Chondrocyte (in vitro differentiated cells): ENCODE results near the gene UCN3. TPM values are rescaled to one million over a fixed set of nuclear protein-coding genes. Genes with fewer than 3 reads are reported as not detected.

Source experiments
- DNase-seq: peaks from one replicate; pipeline ENCODE4 v3.0.0; 2021; ENCODE audit warnings: mixed read lengths, low spot score
- H3K27ac Mint-ChIP-seq: one replicate; pipeline ENCODE4 v1.8.0; 2021; ENCODE audit warnings: mild to moderate bottlenecking, moderate library complexity, mixed read lengths; ENCODE audit not compliant: unreplicated experiment
- H3K27me3 Mint-ChIP-seq: 2 replicates; pipeline ENCODE4 v1.8.0; 2021; ENCODE audit warnings: low read depth, mixed read lengths
- H3K36me3 Mint-ChIP-seq: 2 replicates; pipeline ENCODE4 v1.8.0; 2021; ENCODE audit warnings: low read depth, mixed read lengths
- H3K4me1 Mint-ChIP-seq: 2 replicates; pipeline ENCODE4 v1.8.0; 2021; ENCODE audit warnings: low read depth, mild to moderate bottlenecking, mixed read lengths
- H3K4me3 Mint-ChIP-seq: one replicate; pipeline ENCODE4 v1.8.0; 2021; ENCODE audit warnings: mild to moderate bottlenecking, moderate library complexity, mixed read lengths; ENCODE audit not compliant: unreplicated experiment
- H3K9me3 Mint-ChIP-seq: 2 replicates; pipeline ENCODE4 v1.8.0; 2021; ENCODE audit warnings: low read depth, mixed read lengths
- CTCF ChIP-seq: fragments of 200-600 bp; sonication (generic); IDR thresholded peaks from 2 replicates; pipeline ENCODE4 v1.5.0; 2021; ENCODE audit warnings: antibody characterized with exemption, mild to moderate bottlenecking, moderate library complexity
- total RNA-seq: library from RNA; stranded (reverse); gene quantifications from 3 replicates; pipeline ENCODE4 v1.2.1, GENCODE V29; 2021

Gene UCN3
- total RNA-seq, 1 donor from 2014 or later, result not detected

- no peak for TF ChIP-seq CTCF
- Mint-ChIP-seq H3K9me3 (peaks cover 9% of the 10 kb centered on the region), H3K27me3 (peaks cover 34% of the 10 kb centered on the region), H3K36me3 (no peaks in the 10 kb centered on the region), H3K27ac (no peak overlapping the region), H3K4me3 (no peak overlapping the region), H3K4me1 (no peaks in the 10 kb centered on the region)
- no peak for DNase-seq
Measured at GRCh38 chr10:5354068-5354467, 10.7 kb upstream of the UCN3 start.

- H3K4me1 Mint-ChIP-seq, result no peaks in the 10 kb centered on the region
- no peak for TF ChIP-seq CTCF
- no peaks in the 10 kb centered on the region for H3K36me3 Mint-ChIP-seq
- H3K27me3 Mint-ChIP-seq, result peaks cover 38% of the 10 kb centered on the region
- peaks cover 9% of the 10 kb centered on the region for H3K9me3 Mint-ChIP-seq
- DNase-seq, result no peak
- H3K27ac Mint-ChIP-seq, result no peak overlapping the region
- no peak overlapping the region for H3K4me3 Mint-ChIP-seq
Measured at GRCh38 chr10:5355594-5356301, 9.0 kb upstream of the UCN3 start.

GRCh38 chr10:5356302-5356763 is 8.4 kb upstream of the UCN3 start:
- TF ChIP-seq CTCF, result no peak

GRCh38 chr10:5360318-5360915 is 4.3 kb upstream of the UCN3 start:
- no peak for DNase-seq
- TF ChIP-seq CTCF, result no peak
- H3K27me3 Mint-ChIP-seq, result peaks cover 57% of the 10 kb centered on the region
- H3K27ac Mint-ChIP-seq, result no peak overlapping the region
- H3K4me3 Mint-ChIP-seq, result no peak overlapping the region
- H3K4me1 Mint-ChIP-seq, result no peaks in the 10 kb centered on the region
- peaks cover 9% of the 10 kb centered on the region for H3K9me3 Mint-ChIP-seq
- H3K36me3 Mint-ChIP-seq, result no peaks in the 10 kb centered on the region

More at GRCh38 chr10:5356302-5356763, 8.4 kb upstream of the UCN3 start:
- no peaks in the 10 kb centered on the region for H3K36me3 Mint-ChIP-seq
- DNase-seq, result no peak
- peaks cover 37% of the 10 kb centered on the region for H3K27me3 Mint-ChIP-seq
- H3K9me3 Mint-ChIP-seq, result peaks cover 9% of the 10 kb centered on the region
- H3K27ac Mint-ChIP-seq, result no peak overlapping the region
- H3K4me3 Mint-ChIP-seq, result no peak overlapping the region
- H3K4me1 Mint-ChIP-seq, result no peaks in the 10 kb centered on the region

- H3K9me3 Mint-ChIP-seq, result peaks cover 9% of the 10 kb centered on the region
- DNase-seq, result no peak
- H3K4me1 Mint-ChIP-seq, result no peaks in the 10 kb centered on the region
- no peak overlapping the region for H3K27ac Mint-ChIP-seq
- H3K27me3 Mint-ChIP-seq, result peaks cover 72% of the 10 kb centered on the region
- no peak for TF ChIP-seq CTCF
- H3K36me3 Mint-ChIP-seq, result no peaks in the 10 kb centered on the region
- H3K4me3 Mint-ChIP-seq, result no peak overlapping the region
Measured at GRCh38 chr10:5361966-5362365, 2.8 kb upstream of the UCN3 start.
